Bronchial epithelial cell (primary cell): Measurements from ENCODE around the gene ZFPL1. TPM values are rescaled to one million over a fixed set of nuclear protein-coding genes. Genes with fewer than 3 reads are reported as not detected.

Experiments used
- DNase-seq: peaks from one replicate; pipeline ENCODE4 v3.0.0-alpha.2; 2010; ENCODE audit warnings: low read depth
- FAIRE-seq: peaks from 2 replicates; lab custom pipeline; 2011; peaks lifted over from hg19 to GRCh38; lab: Jason Lieb, UNC
- H3K27me3 ChIP-seq: 2 replicates; pipeline ENCODE4 v1.5.1; 2011; ENCODE audit warnings: low read length; ENCODE audit not compliant: control insufficient read depth, insufficient read depth
- H3K36me3 ChIP-seq: 2 replicates; pipeline ENCODE4 v1.5.1; 2011; ENCODE audit warnings: low read length; ENCODE audit not compliant: control insufficient read depth, insufficient read depth
- H3K4me3 ChIP-seq: 2 replicates; pipeline ENCODE4 v1.5.1; 2011; ENCODE audit warnings: mild to moderate bottlenecking, low read depth, low read length, control low read depth
- total RNA-seq: library from RNA; depleted of rRNA; stranded (reverse); fragments of >200 nt; gene quantifications from 2 replicates; pipeline ENCODE4 v1.2.1, GENCODE V29; 2014
- TF ChIP-seq, protein P1 (sequence below): IDR thresholded peaks from 2 replicates; pipeline ENCODE4 v1.5.1; 2011; ENCODE audit warnings: mild to moderate bottlenecking, moderate library complexity, low read length, control low read depth, inconsistent platforms; ENCODE audit not compliant: insufficient read depth, severe bottlenecking

Gene ZFPL1
- total RNA-seq, 1 donor from 2014 or later: 34.2 TPM

DNA sequence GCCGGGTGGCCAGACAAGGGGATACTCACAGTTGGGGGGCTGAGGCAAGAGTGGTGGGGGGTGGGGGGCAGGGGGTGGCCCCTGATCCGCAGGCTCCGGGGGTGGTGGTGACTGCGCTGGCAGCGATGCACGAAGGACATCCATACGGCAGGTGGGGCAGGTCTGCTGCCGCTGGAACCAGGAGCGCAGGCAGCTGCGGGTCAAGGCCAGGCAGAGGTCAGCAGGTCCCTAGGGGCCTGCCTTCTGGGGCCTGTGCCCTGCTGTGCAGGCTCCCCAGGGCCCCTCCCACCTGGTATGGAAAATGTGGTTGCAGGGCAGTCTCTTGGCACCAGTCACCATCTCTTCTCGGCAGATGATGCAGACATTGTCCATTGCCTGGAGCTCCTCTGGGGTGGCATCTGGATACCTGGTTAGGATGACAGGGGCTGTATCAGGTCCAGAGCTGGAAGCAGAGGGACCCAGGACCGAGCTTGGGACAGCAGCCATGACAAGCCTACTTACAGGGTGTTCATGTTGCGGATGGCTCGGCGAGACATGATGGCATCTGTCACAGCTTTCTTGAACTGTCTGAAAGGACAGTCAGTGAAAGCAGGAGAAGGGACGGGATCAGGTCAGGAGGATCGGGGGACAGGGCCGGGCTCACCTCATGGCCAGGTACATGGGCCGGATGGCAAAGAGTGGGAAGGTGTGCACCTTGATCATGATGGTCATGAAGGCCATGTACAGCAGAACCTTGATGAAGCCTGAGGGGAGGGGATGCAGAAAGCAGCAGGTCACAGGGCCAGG is 46.8 kb downstream of the ZFPL1 start:
- DNase-seq (no peak), FAIRE-seq (no peak)
- Histone ChIP-seq H3K36me3 (peaks cover 46% of the 10 kb centered on the region), H3K4me3 (no peak overlapping the region), H3K27me3 (no peaks in the 10 kb centered on the region)
- TF ChIP-seq, protein P1, sequence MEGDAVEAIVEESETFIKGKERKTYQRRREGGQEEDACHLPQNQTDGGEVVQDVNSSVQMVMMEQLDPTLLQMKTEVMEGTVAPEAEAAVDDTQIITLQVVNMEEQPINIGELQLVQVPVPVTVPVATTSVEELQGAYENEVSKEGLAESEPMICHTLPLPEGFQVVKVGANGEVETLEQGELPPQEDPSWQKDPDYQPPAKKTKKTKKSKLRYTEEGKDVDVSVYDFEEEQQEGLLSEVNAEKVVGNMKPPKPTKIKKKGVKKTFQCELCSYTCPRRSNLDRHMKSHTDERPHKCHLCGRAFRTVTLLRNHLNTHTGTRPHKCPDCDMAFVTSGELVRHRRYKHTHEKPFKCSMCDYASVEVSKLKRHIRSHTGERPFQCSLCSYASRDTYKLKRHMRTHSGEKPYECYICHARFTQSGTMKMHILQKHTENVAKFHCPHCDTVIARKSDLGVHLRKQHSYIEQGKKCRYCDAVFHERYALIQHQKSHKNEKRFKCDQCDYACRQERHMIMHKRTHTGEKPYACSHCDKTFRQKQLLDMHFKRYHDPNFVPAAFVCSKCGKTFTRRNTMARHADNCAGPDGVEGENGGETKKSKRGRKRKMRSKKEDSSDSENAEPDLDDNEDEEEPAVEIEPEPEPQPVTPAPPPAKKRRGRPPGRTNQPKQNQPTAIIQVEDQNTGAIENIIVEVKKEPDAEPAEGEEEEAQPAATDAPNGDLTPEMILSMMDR: no peak

DNA sequence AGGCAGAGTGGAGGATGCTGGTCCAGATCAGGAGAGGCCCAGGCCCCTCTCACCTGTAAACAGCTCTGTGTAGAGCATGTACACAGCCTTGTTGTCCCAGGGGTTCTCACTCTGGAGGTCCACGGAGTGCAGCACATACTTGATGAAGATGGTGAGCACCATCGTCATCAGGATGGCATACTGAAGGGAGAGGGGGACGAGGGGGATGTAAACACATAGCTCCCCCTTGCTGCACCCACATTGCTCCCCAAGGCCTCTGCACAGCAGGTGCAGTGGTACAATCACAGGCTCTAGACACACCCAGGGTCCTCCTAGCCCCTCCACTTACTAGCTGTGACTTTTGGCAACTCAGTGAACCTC is 47.4 kb downstream of the ZFPL1 start:
- no peaks in the 10 kb centered on the region for H3K27me3 ChIP-seq
- TF ChIP-seq, protein P1: no peak
- DNase-seq: no peak
- no peak overlapping the region for H3K4me3 ChIP-seq
- FAIRE-seq: no peak
- H3K36me3 ChIP-seq: peaks cover 45% of the 10 kb centered on the region

DNA sequence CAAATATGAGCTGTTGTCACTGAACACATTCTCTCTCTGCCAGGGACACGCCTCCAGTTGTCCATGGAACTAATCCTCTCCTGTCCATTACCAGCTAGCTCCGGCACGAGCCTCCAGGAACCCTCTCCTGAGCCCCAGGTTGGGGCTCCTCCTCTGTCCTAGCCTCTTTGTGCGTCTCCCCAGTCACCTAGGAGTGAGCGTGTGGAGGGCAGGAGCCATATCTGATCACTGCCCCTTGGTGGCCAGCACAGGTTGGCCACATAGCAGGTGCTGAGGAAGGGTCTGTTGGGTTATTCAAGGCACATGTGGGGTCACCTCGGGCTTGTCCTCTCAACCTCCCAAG is 47.8 kb downstream of the ZFPL1 start:
- DNase-seq (no peak), FAIRE-seq (no peak)
- no peak overlapping the region for H3K4me3 ChIP-seq
- TF ChIP-seq, protein P1: no peak
- H3K27me3 ChIP-seq: no peaks in the 10 kb centered on the region
- peaks cover 41% of the 10 kb centered on the region for H3K36me3 ChIP-seq

DNA sequence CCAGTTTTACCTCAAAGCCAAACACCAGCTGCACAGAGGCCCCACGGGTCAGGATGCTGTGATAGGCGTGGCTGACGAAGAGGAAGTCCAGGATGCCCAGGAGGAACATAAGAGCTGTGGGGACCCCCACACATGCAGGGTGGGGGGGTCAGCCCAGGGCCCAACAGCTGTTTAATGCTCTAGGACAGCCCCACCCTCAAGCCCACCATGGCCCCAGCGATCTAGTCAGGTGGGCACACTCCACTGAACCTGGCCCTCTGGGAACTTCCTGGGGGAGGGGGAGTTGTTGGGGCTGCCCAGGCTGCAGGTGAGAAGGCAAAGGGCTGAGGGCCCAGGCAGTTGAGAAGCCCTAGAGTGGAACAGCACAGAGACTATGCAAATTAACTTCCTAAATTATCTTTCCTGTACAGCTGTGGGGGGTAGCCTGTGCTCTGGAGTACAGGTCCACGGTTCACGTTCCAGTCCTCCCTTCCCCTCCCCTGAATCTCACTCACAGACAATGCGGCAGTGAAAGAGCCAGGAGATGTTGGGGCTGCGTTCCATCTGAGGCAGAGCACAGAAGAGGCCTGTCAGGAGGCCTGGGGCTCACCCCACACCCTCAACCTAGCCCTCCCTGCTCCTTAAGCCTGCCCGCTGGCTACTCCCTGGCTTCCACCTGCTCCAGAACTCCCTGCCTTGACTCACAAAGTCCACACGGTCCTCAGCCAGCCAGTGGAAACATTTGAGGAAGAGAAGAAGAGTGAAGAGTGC is 48.4 kb downstream of the ZFPL1 start:
- DNase-seq (no peak), FAIRE-seq (no peak)
- H3K4me3 ChIP-seq: no peak overlapping the region
- peaks cover 40% of the 10 kb centered on the region for H3K36me3 ChIP-seq
- H3K27me3 ChIP-seq: no peaks in the 10 kb centered on the region
- TF ChIP-seq, protein P1: no peak

DNA sequence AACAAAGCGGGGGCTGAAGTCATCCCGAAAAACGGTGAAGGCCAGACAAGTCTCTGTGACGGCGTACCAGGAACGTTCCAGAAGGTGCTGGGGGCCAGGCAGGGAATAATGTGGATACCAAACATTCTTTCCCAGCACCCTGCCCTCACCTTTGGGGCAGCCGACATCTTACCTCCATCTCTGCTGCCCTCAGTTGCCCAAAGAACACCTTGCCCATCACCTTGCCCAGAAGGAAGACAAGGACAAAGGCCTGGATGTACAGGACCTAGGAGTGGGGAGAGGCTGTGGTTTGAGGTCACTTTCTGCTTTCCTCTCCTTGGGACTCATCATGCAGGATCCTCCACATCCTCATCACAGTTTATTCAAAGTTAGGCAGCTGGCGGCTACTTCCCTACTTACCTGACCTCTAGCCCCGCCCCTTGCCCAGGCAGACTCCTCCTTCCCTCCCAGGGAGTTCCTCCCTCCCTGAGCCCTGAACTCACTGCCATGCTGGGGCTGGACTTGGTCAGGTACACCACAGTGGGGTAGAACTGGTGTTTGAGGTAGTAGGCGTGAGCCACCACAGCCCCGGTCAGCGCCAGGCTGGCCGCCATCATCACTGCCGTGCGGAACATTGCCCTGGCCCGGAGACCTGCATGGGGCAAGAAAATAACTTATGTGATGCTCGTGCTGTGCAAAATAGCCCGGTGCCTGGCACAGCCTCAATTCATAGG is 49.1 kb downstream of the ZFPL1 start:
- Histone ChIP-seq H3K4me3 (peak overlapping the region; percentile 83), H3K36me3 (peaks cover 37% of the 10 kb centered on the region), H3K27me3 (no peaks in the 10 kb centered on the region)
- no peak for FAIRE-seq
- DNase-seq: peak; percentile 62
- TF ChIP-seq, protein P1: no peak
